LNCaP clone FGC (cell line): ENCODE results near the gene FRMD4A.

Experiments
- DNase-seq: peaks from one replicate; pipeline ENCODE4 v3.0.0-alpha.2; 2011; ENCODE audit warnings: low read depth
- H3K4me3 ChIP-seq: 2 replicates; pipeline ENCODE4 v1.5.1; 2011; ENCODE audit warnings: mild to moderate bottlenecking, low read depth, low read length, control low read depth
- CTCF ChIP-seq: IDR thresholded peaks from 2 replicates; pipeline ENCODE4 v1.5.1; 2012; ENCODE audit warnings: mild to moderate bottlenecking; ENCODE audit not compliant: control insufficient read depth, insufficient read depth; ENCODE audit errors: extremely low read depth

The FRMD4A gene

GRCh38 chr10:14158575-14158974, 172.1 kb downstream of the FRMD4A start:
- no peak for TF ChIP-seq CTCF
- DNase-seq = no peak
- H3K4me3 ChIP-seq = no peak overlapping the region

- no peak overlapping the region for H3K4me3 ChIP-seq
- TF ChIP-seq CTCF = no peak
- DNase-seq = no peak
These were observed 174.6 kb downstream of the FRMD4A start for GRCh38 chr10:14156104-14156503.

- DNase-seq = no peak
- TF ChIP-seq CTCF = no peak
These were observed 177.1 kb downstream of the FRMD4A start for GRCh38 chr10:14153570-14154055.

GRCh38 chr10:14151571-14151970, 179.2 kb downstream of the FRMD4A start:
- DNase-seq = no peak
- no peak for TF ChIP-seq CTCF
- no peak overlapping the region for H3K4me3 ChIP-seq

More at GRCh38 chr10:14153570-14154055, 177.1 kb downstream of the FRMD4A start:
- H3K4me3 ChIP-seq = no peak overlapping the region

- no peak for TF ChIP-seq CTCF
- DNase-seq = no peak
- H3K4me3 ChIP-seq = no peak overlapping the region
These were observed 180.2 kb downstream of the FRMD4A start for GRCh38 chr10:14150526-14150925.

- no peak overlapping the region for H3K4me3 ChIP-seq
- no peak for TF ChIP-seq CTCF
- no peak for DNase-seq
These were observed 184.2 kb downstream of the FRMD4A start for GRCh38 chr10:14146501-14146900.

GRCh38 chr10:14146025-14146424, 184.7 kb downstream of the FRMD4A start:
- H3K4me3 ChIP-seq = no peak overlapping the region
- no peak for DNase-seq
- TF ChIP-seq CTCF = no peak
